T-cell (primary cell): ENCODE data around the gene CD48. TPM values are rescaled to one million over a fixed set of nuclear protein-coding genes. Genes with fewer than 3 reads are reported as not detected.

Experiments used
- ATAC-seq, 4 experiments: fragments of 200-7000 bp in 3 of 4; fragments of 150-1000 bp in 1 of 4; cut with Tn5 transposase; replicated peaks in 1 of 4; 1 replicate in 3 of 4; 2 replicates in 1 of 4; pipeline ENCODE4 v1.10.0; 2021; ENCODE audit warnings: moderate library complexity in 3 of 4, mild to moderate bottlenecking in 2 of 4, moderate number of reproducible peaks in 1 of 4
- CTCF ChIA-PET, 2 donors: fragments of 300-600 bp; sonication (Branson Sonifier 250); formaldehyde crosslinking; loops; one replicate each; lab custom pipeline; 2022; ENCODE audit warnings: antibody characterized with exemption in 2 of 2; lab: Charles Lee
- POLR2A ChIA-PET, 2 donors: fragments of 300-600 bp; sonication (Branson Sonifier 250); formaldehyde crosslinking; loops; one replicate each; lab custom pipeline; 2022; ENCODE audit warnings: antibody characterized with exemption in 2 of 2; lab: Charles Lee
- DNase-seq, 35 experiments: peaks; one replicate each; pipeline versions ENCODE4 v3.0.0 to v3.0.0-alpha.2; 2013 to 2023
- H3K27ac ChIP-seq: one replicate; pipeline ENCODE4 v1.5.1; 2013; ENCODE audit warnings: low read length
- H3K27me3 ChIP-seq, 2 experiments: replicated peaks in 1 of 2; 1 replicate in 1 of 2; 2 replicates in 1 of 2; pipeline versions ENCODE4 v1.6.1 to v1.7.0; 2013; ENCODE audit warnings: low read length in 1 of 2, mixed read lengths in 1 of 2; ENCODE audit not compliant: control insufficient read depth in 2 of 2, insufficient read depth in 2 of 2; ENCODE audit errors: extremely low read depth in 1 of 2
- H3K36me3 ChIP-seq, 2 donors: 1 replicate in 1 of 2; 2 replicates in 1 of 2; pipeline versions ENCODE4 v1.6.1 to v1.7.0; 2013; ENCODE audit warnings: low read length in 1 of 2; ENCODE audit not compliant: control insufficient read depth in 2 of 2, insufficient read depth in 1 of 2; ENCODE audit errors: extremely low read depth in 1 of 2
- H3K4me1 ChIP-seq, 2 experiments: 1 replicate in 1 of 2; 2 replicates in 1 of 2; pipeline versions ENCODE4 v1.6.1 to v1.7.0; 2013; ENCODE audit warnings: low read length in 2 of 2, mixed read lengths in 1 of 2; ENCODE audit not compliant: insufficient read depth in 2 of 2, control insufficient read depth in 1 of 2; ENCODE audit errors: extremely low read depth in 1 of 2
- H3K4me3 ChIP-seq, 2 donors: 1 replicate in 1 of 2; 2 replicates in 1 of 2; pipeline versions ENCODE4 v1.5.1 to v1.7.0; 2013; ENCODE audit warnings: mild to moderate bottlenecking in 2 of 2, low read length in 1 of 2, moderate library complexity in 1 of 2; ENCODE audit not compliant: control insufficient read depth in 1 of 2; ENCODE audit errors: extremely low read depth in 1 of 2
- H3K9me3 ChIP-seq: 2 replicates; pipeline ENCODE4 v1.7.0; 2013
- H3K27ac Mint-ChIP-seq, 2 donors: one replicate each; pipeline ENCODE4 v1.8.0; 2020 to 2021; ENCODE audit warnings: mild to moderate bottlenecking in 2 of 2, mixed read lengths in 2 of 2
- H3K27me3 Mint-ChIP-seq, 2 donors: one replicate each; pipeline ENCODE4 v1.8.0; 2021 to 2022; ENCODE audit warnings: mixed read lengths in 2 of 2
- H3K36me3 Mint-ChIP-seq: one replicate; pipeline ENCODE4 v1.8.0; 2021; ENCODE audit warnings: mixed read lengths
- H3K4me1 Mint-ChIP-seq, 3 donors: one replicate each; pipeline ENCODE4 v1.8.0; 2020 to 2022; ENCODE audit warnings: mixed read lengths in 3 of 3, mild to moderate bottlenecking in 1 of 3
- H3K4me3 Mint-ChIP-seq, 3 donors: one replicate each; pipeline ENCODE4 v1.8.0; 2020 to 2022; ENCODE audit warnings: mild to moderate bottlenecking in 3 of 3, mixed read lengths in 3 of 3, moderate library complexity in 3 of 3
- H3K9me3 Mint-ChIP-seq, 3 donors: one replicate each; pipeline ENCODE4 v1.8.0; 2020 to 2022; ENCODE audit warnings: mixed read lengths in 3 of 3
- WGBS: methylation state at CpG from one replicate; pipeline ENCODE4 v1.1.5; 2013; ENCODE audit warnings: missing lambda C conversion rate; ENCODE audit not compliant: insufficient coverage; 5-methylcytosine and 5-hydroxymethylcytosine counted together
- total RNA-seq, 35 experiments: library from RNA in 6 of 35; stranded (reverse) in 6 of 35; fragments of 120-200 nt in 1 of 35; gene quantifications; one replicate each; pipeline versions ENCODE4 v1.2.1 to v1.2.4 and lab custom pipeline; 2013 to 2026

Gene CD48
- total RNA-seq, 5 donors from 2014 or later (not counting 1 experiment from before 2014, with no cell fraction given), result 249 to 393 (median 273) TPM

- ChIA-PET CTCF (interaction anchor here (0.6 to 7.2 kb wide), 19 partner anchors 8 to 262 kb away, joined by 3 to 101 read pairs (median 4); partner anchors contain the start of gene ITLN2 (in 1 of the 2)), POLR2A (interaction anchor here in 1 of 2 donors (0.6 to 1.1 kb wide), 3 partner anchors 15 to 265 kb away, joined by 3 to 5 read pairs (median 3); no protein-coding TSS in a partner anchor)
- no peak overlapping the region for H3K27ac Mint-ChIP-seq
- H3K27me3 ChIP-seq, result no peaks in the 10 kb centered on the region
- H3K9me3 Mint-ChIP-seq, result no peaks in the 10 kb centered on the region
- H3K27me3 Mint-ChIP-seq, result no peaks in the 10 kb centered on the region
- DNase-seq (no peak), ATAC-seq (no peak)
- H3K4me1 Mint-ChIP-seq, result peaks cover 24 to 42% (median 28%) of the 10 kb centered on the region in 3 donors
- WGBS, result 67% methylated on average over 1 of the region's 2 CpGs
- no peaks in the 10 kb centered on the region for H3K9me3 ChIP-seq
- no peak overlapping the region for H3K4me3 Mint-ChIP-seq
- H3K36me3 Mint-ChIP-seq, result no peaks in the 10 kb centered on the region
- no peak overlapping the region for H3K27ac ChIP-seq
- peaks cover 12 to 17% of the 10 kb centered on the region in 2 experiments for H3K4me1 ChIP-seq
- H3K4me3 ChIP-seq, result no peak overlapping the region
- H3K36me3 ChIP-seq, result no peaks in the 10 kb centered on the region
Observed at GRCh38 chr1:160723332-160723731, 11.7 kb upstream of the CD48 start.

GRCh38 chr1:160722726-160723125, 11.1 kb upstream of the CD48 start:
- Mint-ChIP-seq H3K4me1 (peaks cover 26 to 47% (median 28%) of the 10 kb centered on the region in 3 donors), H3K36me3 (no peaks in the 10 kb centered on the region), H3K9me3 (no peaks in the 10 kb centered on the region), H3K27me3 (no peaks in the 10 kb centered on the region), H3K4me3 (peak overlapping the region in 2 of 3 donors; percentile 18 to 46), H3K27ac (peak overlapping the region; percentile 46 to 68)
- no peak for DNase-seq
- WGBS, result 62% methylated on average over 6 of the region's 10 CpGs
- peak in 3 of 4 experiments; percentile 40 to 60 (median 46) for ATAC-seq
- ChIA-PET CTCF (interaction anchor here (0.8 to 7.2 kb wide), 14 partner anchors 9 to 231 kb away, joined by 3 to 101 read pairs (median 5); partner anchors contain the start of gene ITLN2 (in 1 of the 2)), POLR2A (interaction anchor here in 1 of 2 donors (0.7 to 1.1 kb wide), 3 partner anchors 9 to 266 kb away, joined by 3 to 5 read pairs (median 3); no protein-coding TSS in a partner anchor)
- H3K36me3 ChIP-seq, result no peaks in the 10 kb centered on the region
- no peak overlapping the region for H3K27ac ChIP-seq
- no peaks in the 10 kb centered on the region for H3K9me3 ChIP-seq
- no peaks in the 10 kb centered on the region for H3K27me3 ChIP-seq
- H3K4me3 ChIP-seq, result no peak overlapping the region
- peaks cover 12 to 17% of the 10 kb centered on the region in 2 experiments for H3K4me1 ChIP-seq

- Mint-ChIP-seq H3K36me3 (no peaks in the 10 kb centered on the region), H3K27ac (no peak overlapping the region), H3K4me3 (no peak overlapping the region), H3K4me1 (peaks cover 28 to 57% (median 35%) of the 10 kb centered on the region in 3 donors), H3K27me3 (no peaks in the 10 kb centered on the region), H3K9me3 (no peaks in the 10 kb centered on the region)
- Histone ChIP-seq H3K27ac (no peak overlapping the region), H3K4me3 (no peak overlapping the region), H3K4me1 (peaks cover 9 to 10% of the 10 kb centered on the region in 2 experiments), H3K9me3 (no peaks in the 10 kb centered on the region), H3K36me3 (no peaks in the 10 kb centered on the region), H3K27me3 (no peaks in the 10 kb centered on the region)
- ATAC-seq (no peak), DNase-seq (no peak)
- ChIA-PET POLR2A (interaction anchor here in 1 of 2 donors (0.8 kb wide), 1 partner anchor 10 kb away, joined by 3 read pairs; the partner anchor contains the start of gene CD48), CTCF (interaction anchor here in 1 of 2 donors (1.2 to 7.2 kb wide), 2 partner anchors 47 to 114 kb away, joined by 4 to 101 read pairs; no protein-coding TSS in a partner anchor)
Observed at GRCh38 chr1:160721473-160721872, 9.9 kb upstream of the CD48 start.

GRCh38 chr1:160720356-160721085, 8.9 kb upstream of the CD48 start:
- Mint-ChIP-seq H3K4me1 (peaks cover 34 to 65% (median 37%) of the 10 kb centered on the region in 3 donors), H3K36me3 (no peaks in the 10 kb centered on the region), H3K27ac (no peak overlapping the region), H3K27me3 (no peaks in the 10 kb centered on the region), H3K4me3 (no peak overlapping the region), H3K9me3 (no peaks in the 10 kb centered on the region)
- ATAC-seq, result no peak
- CTCF ChIA-PET, result interaction anchor here (0.5 to 0.6 kb wide), 2 partner anchors 256 to 269 kb away, joined by 3 to 4 read pairs; no protein-coding TSS in a partner anchor
- Histone ChIP-seq H3K27ac (no peak overlapping the region), H3K36me3 (no peaks in the 10 kb centered on the region), H3K9me3 (no peaks in the 10 kb centered on the region), H3K27me3 (no peaks in the 10 kb centered on the region), H3K4me3 (no peak overlapping the region), H3K4me1 (peaks cover 8 to 10% of the 10 kb centered on the region in 2 experiments)
- WGBS, result 100% methylated on average over 1 of the region's 3 CpGs
- POLR2A ChIA-PET, result interaction anchor here in 1 of 2 donors (0.9 kb wide), 1 partner anchor 12 kb away, joined by 3 read pairs; no protein-coding TSS in a partner anchor
- no peak for DNase-seq

- H3K4me3 Mint-ChIP-seq, result no peak overlapping the region
- CTCF ChIA-PET, result interaction anchor here (0.6 to 1.2 kb wide), 2 partner anchors 45 to 237 kb away, joined by 3 to 4 read pairs; no protein-coding TSS in a partner anchor
- H3K36me3 Mint-ChIP-seq, result no peaks in the 10 kb centered on the region
- ATAC-seq, result no peak
- no peaks in the 10 kb centered on the region for H3K27me3 Mint-ChIP-seq
- Histone ChIP-seq H3K27ac (no peak overlapping the region), H3K4me1 (peaks cover 18 to 25% of the 10 kb centered on the region in 2 experiments), H3K4me3 (no peak overlapping the region), H3K9me3 (no peaks in the 10 kb centered on the region), H3K36me3 (no peaks in the 10 kb centered on the region), H3K27me3 (no peaks in the 10 kb centered on the region)
- 86% methylated on average over 1 of the region's 4 CpGs for WGBS
- peaks cover 50 to 79% (median 51%) of the 10 kb centered on the region in 3 donors for H3K4me1 Mint-ChIP-seq
- DNase-seq, result no peak
- POLR2A ChIA-PET, result no interaction called here
- no peaks in the 10 kb centered on the region for H3K9me3 Mint-ChIP-seq
- H3K27ac Mint-ChIP-seq, result no peak overlapping the region
Observed at GRCh38 chr1:160718210-160718609, 6.6 kb upstream of the CD48 start.

- Mint-ChIP-seq H3K27ac (no peak overlapping the region), H3K4me3 (no peak overlapping the region), H3K27me3 (no peaks in the 10 kb centered on the region), H3K4me1 (peaks cover 50 to 79% (median 51%) of the 10 kb centered on the region in 3 donors), H3K36me3 (no peaks in the 10 kb centered on the region), H3K9me3 (no peaks in the 10 kb centered on the region)
- ATAC-seq (no peak), DNase-seq (no peak)
- Histone ChIP-seq H3K9me3 (no peaks in the 10 kb centered on the region), H3K27ac (no peak overlapping the region), H3K36me3 (no peaks in the 10 kb centered on the region), H3K27me3 (no peaks in the 10 kb centered on the region), H3K4me3 (no peak overlapping the region), H3K4me1 (peaks cover 23 to 28% of the 10 kb centered on the region in 2 experiments)
- 100% methylated on average over 2 of the region's 5 CpGs for WGBS
- ChIA-PET POLR2A (no interaction called here), CTCF (no interaction called here)
Observed at GRCh38 chr1:160717306-160717705, 5.7 kb upstream of the CD48 start.
